ENCODE data around the gene JPH4. TPM values are rescaled to one million over a fixed set of nuclear protein-coding genes. Genes with fewer than 3 reads are reported as not detected.
"Not testable (repeated sequence)": the region's sequence is repeated elsewhere in the genome, so short reads cannot be mapped to it uniquely, and the experiment has no call there.

The JPH4 gene
- total and polyA plus RNA-seq, 2 donors (not counting 1 experiment from before 2014, with no cell fraction given), result not detected

GRCh38 chr14:23600806-23601205 is 22.2 kb upstream of the JPH4 start:
- no peaks in the 10 kb centered on the region for H3K9me3 ChIP-seq (ENCODE audit: control insufficient read depth, insufficient read depth, low read depth, low read length)
- no peak overlapping the region for H2AFZ ChIP-seq (ENCODE audit: low read length)
- no peaks in the 10 kb centered on the region for H4K20me1 ChIP-seq (ENCODE audit: control insufficient read depth, extremely low read depth, insufficient read depth, low read length)
- H3K4me2 ChIP-seq (ENCODE audit: extremely low read depth, insufficient read depth, low read length), result no peak overlapping the region
- no peaks in the 10 kb centered on the region for H3K4me1 ChIP-seq (ENCODE audit: control insufficient read depth, extremely low read depth, insufficient read depth, low read length)
- DNase-seq (ENCODE audit: low read depth in 2 of 2), result no peak
- no peaks in the 10 kb centered on the region for H3K79me2 ChIP-seq (ENCODE audit: control insufficient read depth, insufficient read depth, low read length)
- no peak overlapping the region for H3K27ac ChIP-seq (ENCODE audit: insufficient read depth, low read length)
- no peaks in the 10 kb centered on the region for H3K27me3 ChIP-seq (ENCODE audit: control insufficient read depth, insufficient read depth, low read length)
- H3K4me3 ChIP-seq (replicated peaks in 1 of 4; ENCODE audit: control extremely low read depth in 1 of 4, insufficient read depth in 1 of 4, low read depth in 3 of 4, low read length in 4 of 4), result no peak overlapping the region
- H3K36me3 ChIP-seq (ENCODE audit: control insufficient read depth, insufficient read depth, low read length), result no peaks in the 10 kb centered on the region
- no peak overlapping the region for H3K9ac ChIP-seq (ENCODE audit: insufficient read depth, low read length)
- no peak for TF ChIP-seq CTCF (conservative IDR thresholded peaks at IDR 0.05 in 1 of 2, IDR thresholded peaks at IDR 0.05 in 1 of 2; ENCODE audit: low read depth in 1 of 2, low read length in 2 of 2)
- TF ChIP-seq EZH2 (IDR thresholded peaks at IDR 0.05; ENCODE audit: low read length, missing control alignments), result no peak

GRCh38 chr14:23600322-23600707 is 21.7 kb upstream of the JPH4 start:
- DNase-seq (ENCODE audit: low read depth in 2 of 2), result no peak
- H3K4me1 ChIP-seq (ENCODE audit: control insufficient read depth, extremely low read depth, insufficient read depth, low read length), result no peaks in the 10 kb centered on the region
- H3K27ac ChIP-seq (ENCODE audit: insufficient read depth, low read length), result no peak overlapping the region
- H3K9ac ChIP-seq (ENCODE audit: insufficient read depth, low read length), result no peak overlapping the region
- H3K79me2 ChIP-seq (ENCODE audit: control insufficient read depth, insufficient read depth, low read length), result no peaks in the 10 kb centered on the region
- no peak overlapping the region for H2AFZ ChIP-seq (ENCODE audit: low read length)
- H3K36me3 ChIP-seq (ENCODE audit: control insufficient read depth, insufficient read depth, low read length), result no peaks in the 10 kb centered on the region
- no peaks in the 10 kb centered on the region for H4K20me1 ChIP-seq (ENCODE audit: control insufficient read depth, extremely low read depth, insufficient read depth, low read length)
- no peak for TF ChIP-seq EZH2 (IDR thresholded peaks at IDR 0.05; ENCODE audit: low read length, missing control alignments)
- no peak for TF ChIP-seq CTCF (conservative IDR thresholded peaks at IDR 0.05 in 1 of 2, IDR thresholded peaks at IDR 0.05 in 1 of 2; ENCODE audit: low read depth in 1 of 2, low read length in 2 of 2)
- no peak overlapping the region for H3K4me3 ChIP-seq (replicated peaks in 1 of 4; ENCODE audit: control extremely low read depth in 1 of 4, insufficient read depth in 1 of 4, low read depth in 3 of 4, low read length in 4 of 4)
- no peak overlapping the region for H3K4me2 ChIP-seq (ENCODE audit: extremely low read depth, insufficient read depth, low read length)
- no peaks in the 10 kb centered on the region for H3K27me3 ChIP-seq (ENCODE audit: control insufficient read depth, insufficient read depth, low read length)
- H3K9me3 ChIP-seq (ENCODE audit: control insufficient read depth, insufficient read depth, low read depth, low read length), result no peaks in the 10 kb centered on the region

DNA sequence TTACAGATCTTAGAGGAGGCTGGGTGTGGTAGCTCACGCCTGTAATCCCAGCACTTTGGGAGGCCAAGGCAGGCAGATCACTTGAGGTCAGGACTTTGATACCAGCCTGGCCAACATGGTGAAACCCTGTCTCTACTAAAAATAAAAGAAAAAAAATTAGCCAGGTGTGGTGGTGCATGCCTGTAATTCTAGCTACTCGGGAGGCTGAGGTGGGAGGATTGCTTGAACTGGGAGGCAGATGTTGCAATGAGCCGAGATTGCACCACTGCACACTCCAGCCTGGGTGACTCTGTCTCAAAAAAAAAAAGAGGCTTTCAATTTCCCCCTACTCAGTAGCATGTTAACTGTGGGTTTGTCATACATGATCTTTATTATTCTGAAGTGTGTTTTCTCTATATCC is 15.6 kb upstream of the JPH4 start:
- not testable (repeated sequence) for H3K36me3 ChIP-seq (ENCODE audit: control insufficient read depth, insufficient read depth, low read length); H3K9ac ChIP-seq (ENCODE audit: insufficient read depth, low read length); H3K4me1 ChIP-seq (ENCODE audit: control insufficient read depth, extremely low read depth, insufficient read depth, low read length); H3K27me3 ChIP-seq (ENCODE audit: control insufficient read depth, insufficient read depth, low read length); H3K4me2 ChIP-seq (ENCODE audit: extremely low read depth, insufficient read depth, low read length); H4K20me1 ChIP-seq (ENCODE audit: control insufficient read depth, extremely low read depth, insufficient read depth, low read length); H3K27ac ChIP-seq (ENCODE audit: insufficient read depth, low read length); DNase-seq (ENCODE audit: low read depth in 2 of 2); H3K9me3 ChIP-seq (ENCODE audit: control insufficient read depth, insufficient read depth, low read depth, low read length); H3K79me2 ChIP-seq (ENCODE audit: control insufficient read depth, insufficient read depth, low read length); H3K4me3 ChIP-seq (replicated peaks in 1 of 4; ENCODE audit: control extremely low read depth in 1 of 4, insufficient read depth in 1 of 4, low read depth in 3 of 4, low read length in 4 of 4); H2AFZ ChIP-seq (ENCODE audit: low read length)
